Gastroesophageal sphincter (tissue), 3 donors: ENCODE results near the gene STARD3NL.

Source experiments
- CTCF ChIP-seq, 4 experiments: fragments of 200-600 bp in 2 of 4; fragments of 450-650 bp in 2 of 4; sonication (generic) in 1 of 4; IDR thresholded peaks; one replicate each; pipeline ENCODE4 v1.5.1; 2017 to 2019; ENCODE audit warnings: antibody characterized with exemption in 4 of 4, mild to moderate bottlenecking in 2 of 4, moderate library complexity in 2 of 4
- POLR2A ChIP-seq, 2 donors: fragments of 450-650 bp; IDR thresholded peaks; one replicate each; pipeline ENCODE4 v1.6.1; 2017; ENCODE audit warnings: antibody characterized with exemption in 2 of 2, mild to moderate bottlenecking in 2 of 2, moderate library complexity in 1 of 2

GRCh38 chr7:38229884-38230642 lies 52.0 kb downstream of the STARD3NL start:
- TF ChIP-seq CTCF (IDR thresholded peaks at IDR 0.05) (no peak), POLR2A (IDR thresholded peaks at IDR 0.05) (no peak)
